D341Med (cell line): ENCODE results near the gene ZNF451.

Source experiments
- DNase-seq: peaks from one replicate; pipeline ENCODE4 v3.0.0; 2012; ENCODE audit warnings: low spot score

The ZNF451 gene

GRCh38 chr6:57210060-57210459, 120.1 kb downstream of the ZNF451 start:
- no peak for DNase-seq

- DNase-seq = no peak
Measured at GRCh38 chr6:57215260-57215659, 125.3 kb downstream of the ZNF451 start.

GRCh38 chr6:57216235-57217101, 126.5 kb downstream of the ZNF451 start:
- DNase-seq = no peak

GRCh38 chr6:57217270-57217669, 127.3 kb downstream of the ZNF451 start:
- no peak for DNase-seq
